Liver (tissue), 3 donors: ENCODE data around the gene UBXN7.

Experiments used
- CTCF ChIP-seq: fragments of 150-350 bp; IDR thresholded peaks from 2 replicates; pipeline ENCODE4 v1.5.1; 2017; ENCODE audit warnings: improper control_type of control experiment, low read depth, low read length; ENCODE audit not compliant: missing input control
- EGR1 ChIP-seq, 2 donors: IDR thresholded peaks; 2 replicates each; pipeline ENCODE4 v1.6.1; 2016 to 2018; ENCODE audit warnings: antibody characterized with exemption in 2 of 2, low read depth in 2 of 2
- JUND ChIP-seq, 2 donors: IDR thresholded peaks; 2 replicates each; pipeline ENCODE4 v1.6.1; 2016; ENCODE audit warnings: antibody characterized with exemption in 2 of 2
- REST ChIP-seq: IDR thresholded peaks from 2 replicates; pipeline ENCODE4 v1.6.1; 2016; ENCODE audit warnings: antibody characterized with exemption, mild to moderate bottlenecking
- TAF1 ChIP-seq: conservative IDR thresholded peaks from 2 replicates; pipeline ENCODE4 v1.6.1; 2016; ENCODE audit warnings: antibody characterized with exemption, mild to moderate bottlenecking
- donor health status: healthy.
- donor health status: healthy.

- TF ChIP-seq EGR1 (IDR thresholded peaks at IDR 0.05; ENCODE audit: low read depth in 2 of 2) (no peak), CTCF (no peak), JUND (IDR thresholded peaks at IDR 0.05) (no peak), TAF1 (no peak), REST (no peak)
Measured at GRCh38 chr3:196314597-196314996, 117.6 kb downstream of the UBXN7 start.
